ENCODE data around the gene LRRFIP1.

DNA sequence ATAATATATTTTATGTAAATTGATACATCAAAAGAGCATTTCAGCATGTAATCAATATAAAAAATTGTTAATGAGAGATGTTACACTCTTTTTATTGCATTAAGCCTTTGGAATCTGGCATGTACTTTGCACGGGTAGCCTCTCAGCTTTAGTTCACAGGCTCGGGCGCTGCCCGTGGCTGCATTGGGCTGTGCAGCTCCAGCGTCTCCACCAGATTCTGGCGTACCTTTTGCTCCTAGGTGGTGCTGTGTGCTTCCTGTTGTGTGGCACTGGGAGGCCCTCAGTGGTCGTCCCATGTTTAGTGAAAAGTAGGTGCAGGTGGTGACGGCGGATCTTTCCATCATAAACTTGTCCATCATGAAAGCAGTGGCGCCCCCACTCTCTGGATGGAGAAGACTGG, 24.4 kb downstream of the LRRFIP1 start:
- TF ChIP-seq ETV5 (CRISPR knock-in tag; IDR thresholded peaks at IDR 0.05; ENCODE audit: borderline replicate concordance) (no peak), POLR2A (IDR thresholded peaks at IDR 0.05; ENCODE audit: insufficient read depth in 1 of 2, low read depth in 2 of 2, low read length in 2 of 2) (no peak), NCOA2 (CRISPR knock-in tag; IDR thresholded peaks at IDR 0.05) (no peak)
- TF ChIP-seq, protein P1, sequence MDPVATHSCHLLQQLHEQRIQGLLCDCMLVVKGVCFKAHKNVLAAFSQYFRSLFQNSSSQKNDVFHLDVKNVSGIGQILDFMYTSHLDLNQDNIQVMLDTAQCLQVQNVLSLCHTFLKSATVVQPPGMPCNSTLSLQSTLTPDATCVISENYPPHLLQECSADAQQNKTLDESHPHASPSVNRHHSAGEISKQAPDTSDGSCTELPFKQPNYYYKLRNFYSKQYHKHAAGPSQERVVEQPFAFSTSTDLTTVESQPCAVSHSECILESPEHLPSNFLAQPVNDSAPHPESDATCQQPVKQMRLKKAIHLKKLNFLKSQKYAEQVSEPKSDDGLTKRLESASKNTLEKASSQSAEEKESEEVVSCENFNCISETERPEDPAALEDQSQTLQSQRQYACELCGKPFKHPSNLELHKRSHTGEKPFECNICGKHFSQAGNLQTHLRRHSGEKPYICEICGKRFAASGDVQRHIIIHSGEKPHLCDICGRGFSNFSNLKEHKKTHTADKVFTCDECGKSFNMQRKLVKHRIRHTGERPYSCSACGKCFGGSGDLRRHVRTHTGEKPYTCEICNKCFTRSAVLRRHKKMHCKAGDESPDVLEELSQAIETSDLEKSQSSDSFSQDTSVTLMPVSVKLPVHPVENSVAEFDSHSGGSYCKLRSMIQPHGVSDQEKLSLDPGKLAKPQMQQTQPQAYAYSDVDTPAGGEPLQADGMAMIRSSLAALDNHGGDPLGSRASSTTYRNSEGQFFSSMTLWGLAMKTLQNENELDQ (CRISPR knock-in tag; IDR thresholded peaks at IDR 0.05; ENCODE audit: borderline replicate concordance): no peak

All from HepG2 (cell line).